GM10266 (cell line): ENCODE measurements around the gene STUB1.

ENCODE experiments used
- DNase-seq: peaks from one replicate; pipeline ENCODE4 v3.0.0; 2012; ENCODE audit errors: extremely low spot score
- CTCF ChIP-seq: IDR thresholded peaks from 2 replicates; pipeline ENCODE4 v1.5.1; 2012; ENCODE audit warnings: mild to moderate bottlenecking, low read depth; ENCODE audit not compliant: control insufficient read depth, insufficient read depth; ENCODE audit errors: missing control alignments

Gene STUB1

GRCh38 chr16:652454-653305, 27.5 kb upstream of the STUB1 start:
- no peak for TF ChIP-seq CTCF
- no peak for DNase-seq

GRCh38 chr16:654034-654433, 26.2 kb upstream of the STUB1 start:
- DNase-seq: no peak
- TF ChIP-seq CTCF: no peak

GRCh38 chr16:657487-657886, 22.7 kb upstream of the STUB1 start:
- DNase-seq: no peak
- no peak for TF ChIP-seq CTCF

- DNase-seq: no peak
- no peak for TF ChIP-seq CTCF
Measured at GRCh38 chr16:658679-659571, 21.3 kb upstream of the STUB1 start.

- TF ChIP-seq CTCF: no peak
- DNase-seq: no peak
Measured at GRCh38 chr16:659618-660017, 20.6 kb upstream of the STUB1 start.

GRCh38 chr16:660132-660458, 20.1 kb upstream of the STUB1 start:
- no peak for TF ChIP-seq CTCF
- no peak for DNase-seq
